ENCODE results near the gene HMGN1.
"Not testable (repeated sequence)": the region's sequence is repeated elsewhere in the genome, so short reads cannot be mapped to it uniquely, and the experiment has no call there.

HMGN1 gene

DNA sequence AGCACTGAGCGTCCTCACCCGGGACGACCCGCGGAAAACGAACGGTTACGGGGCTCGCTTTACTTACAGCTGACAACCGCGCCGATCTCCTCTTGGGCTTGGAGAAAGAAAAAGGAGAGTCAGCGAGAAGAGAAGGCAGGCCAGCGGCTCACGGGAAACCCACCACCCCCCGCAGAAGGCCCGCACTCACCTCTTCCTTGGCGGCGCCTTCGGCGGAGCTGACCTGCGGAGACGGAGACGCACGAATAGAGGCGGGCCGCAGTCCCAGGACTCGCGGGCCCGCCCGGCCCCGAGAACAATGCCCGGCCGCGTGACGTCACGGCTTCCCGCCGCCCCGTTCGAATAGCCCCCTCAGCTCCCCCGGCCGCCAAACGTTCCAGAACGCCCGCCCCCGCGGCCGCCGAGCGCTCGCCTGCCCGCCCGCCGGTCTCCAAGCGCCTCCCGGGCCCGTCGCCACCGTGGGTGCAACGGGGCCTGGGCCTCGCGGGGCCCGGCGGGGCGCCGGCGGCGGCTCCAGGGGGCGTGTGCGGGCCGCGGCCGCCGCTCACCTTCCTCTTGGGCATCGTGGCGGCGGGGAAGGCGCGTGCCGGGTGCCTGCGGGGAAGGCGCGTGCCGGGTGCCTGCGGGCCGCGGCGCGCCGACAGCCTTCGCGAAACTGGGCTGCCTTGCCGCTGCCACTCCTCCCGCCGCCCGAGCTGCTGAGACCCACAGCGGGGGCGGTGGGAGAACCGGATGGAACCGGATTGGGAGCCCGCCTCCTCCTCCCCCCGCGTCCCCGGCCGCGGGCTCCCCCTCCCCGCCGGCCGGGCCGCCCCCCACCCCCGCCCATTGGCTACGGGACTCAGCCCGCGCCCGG is at the start of gene HMGN1:
Gene HMGN1 (minus strand): TSS at position 734 of the 856 bp plus-strand sequence. CDS start 171 bp downstream, at position 563.
- peak; percentile 91 for DNase-seq

DNA sequence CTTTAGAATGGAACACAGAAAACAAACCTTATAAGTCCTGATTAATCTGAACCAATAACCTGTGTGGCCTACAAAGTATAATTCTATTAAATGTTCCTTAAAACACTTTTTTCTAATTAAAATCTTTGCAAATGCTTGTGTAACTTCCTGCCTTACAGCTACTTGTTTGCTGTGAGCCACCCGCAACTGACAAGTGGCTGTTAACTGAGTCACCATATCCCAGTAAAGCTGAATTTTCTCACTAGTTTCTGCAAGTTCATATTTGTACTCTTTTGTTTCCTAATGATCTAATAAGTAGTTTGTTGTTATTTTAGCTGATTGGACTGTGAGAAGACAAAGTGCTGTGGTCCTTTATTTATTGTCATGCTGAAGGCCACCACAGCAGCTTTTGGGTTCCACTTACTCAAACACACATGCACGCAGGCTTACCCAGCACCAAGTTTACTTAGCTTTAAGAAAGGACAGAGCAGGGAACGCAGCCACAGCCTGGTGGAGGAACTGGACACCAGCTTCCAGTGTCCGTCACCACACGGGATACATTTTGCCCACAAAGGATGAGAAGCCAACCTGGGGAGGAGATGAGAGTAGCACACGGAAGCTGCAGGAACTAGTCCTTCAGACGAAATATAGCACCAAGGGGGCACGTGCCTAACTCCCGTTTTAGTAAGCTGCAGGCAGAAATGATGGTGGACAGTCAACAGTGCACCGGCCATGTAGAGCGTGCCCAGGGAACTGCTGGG is 48.9 kb upstream of the HMGN1 start:
- no peak for DNase-seq

DNA sequence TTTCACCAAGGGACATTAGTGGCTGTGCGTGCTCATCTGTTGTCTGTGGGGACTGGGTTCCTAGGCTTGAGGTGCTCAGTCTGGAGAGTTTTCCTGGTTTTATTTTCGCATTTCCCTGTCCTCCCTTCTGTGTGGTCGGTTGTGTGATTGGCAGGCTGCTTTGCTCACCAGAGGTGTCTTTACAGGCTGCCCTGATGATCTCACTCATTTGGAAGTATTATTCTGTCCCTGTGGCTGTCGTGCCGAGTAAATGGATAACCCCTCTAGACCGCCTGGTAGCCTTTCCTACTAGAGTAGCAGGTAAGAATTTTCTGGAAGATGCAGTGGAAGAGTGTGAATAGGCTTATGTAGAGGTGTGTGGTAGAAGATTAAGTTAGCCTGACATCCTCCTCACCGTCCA is 44.1 kb upstream of the HMGN1 start:
- DNase-seq, result no peak

DNA sequence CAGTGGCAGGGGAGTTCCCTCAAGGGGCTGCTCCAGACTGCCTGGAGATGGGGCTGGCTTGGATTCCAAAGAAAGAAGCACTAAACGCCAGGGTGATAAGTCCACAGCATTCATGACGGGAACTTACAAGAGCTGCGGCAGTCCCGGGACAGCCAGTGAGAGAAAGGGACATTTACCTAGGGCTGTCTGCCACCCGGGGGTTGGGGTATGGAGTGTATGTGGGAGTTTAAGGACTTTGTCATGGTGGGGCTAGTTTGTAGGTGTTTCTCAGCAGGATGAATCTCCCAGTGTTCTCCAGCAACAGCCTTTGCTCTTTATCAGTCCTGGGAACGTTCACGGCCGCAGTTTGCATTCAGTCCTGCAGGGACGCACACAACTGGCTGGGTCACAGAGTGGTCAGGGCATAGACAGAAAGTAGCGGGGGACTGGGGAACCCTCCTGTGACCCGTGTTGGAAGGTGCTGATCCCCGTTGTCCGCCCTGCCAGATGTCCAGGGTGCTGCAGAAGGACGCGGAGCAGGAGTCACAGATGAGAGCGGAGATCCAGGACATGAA is 41.4 kb upstream of the HMGN1 start:
- DNase-seq, result no peak

DNA sequence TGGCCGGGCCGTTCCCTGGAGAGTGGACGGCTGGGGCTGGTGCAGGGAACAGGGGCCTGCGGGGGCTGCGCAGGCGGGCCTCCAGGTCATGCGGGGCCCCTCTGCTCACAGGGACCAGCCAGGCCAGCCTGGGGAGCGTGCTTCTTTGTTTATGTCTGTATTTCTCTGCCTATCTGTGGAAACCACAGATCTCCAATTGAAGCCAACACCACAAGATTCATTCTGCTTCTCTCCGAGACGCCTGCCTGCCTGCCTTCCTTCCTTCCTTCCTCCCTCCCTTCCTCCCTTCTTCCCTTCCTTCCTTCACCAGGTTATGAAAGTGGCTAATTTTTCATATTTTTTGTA is 39.9 kb upstream of the HMGN1 start:
- no peak for DNase-seq

GRCh38 chr21:39388038-39388810 is 39.3 kb upstream of the HMGN1 start:
- peak; percentile 48 for DNase-seq

DNA sequence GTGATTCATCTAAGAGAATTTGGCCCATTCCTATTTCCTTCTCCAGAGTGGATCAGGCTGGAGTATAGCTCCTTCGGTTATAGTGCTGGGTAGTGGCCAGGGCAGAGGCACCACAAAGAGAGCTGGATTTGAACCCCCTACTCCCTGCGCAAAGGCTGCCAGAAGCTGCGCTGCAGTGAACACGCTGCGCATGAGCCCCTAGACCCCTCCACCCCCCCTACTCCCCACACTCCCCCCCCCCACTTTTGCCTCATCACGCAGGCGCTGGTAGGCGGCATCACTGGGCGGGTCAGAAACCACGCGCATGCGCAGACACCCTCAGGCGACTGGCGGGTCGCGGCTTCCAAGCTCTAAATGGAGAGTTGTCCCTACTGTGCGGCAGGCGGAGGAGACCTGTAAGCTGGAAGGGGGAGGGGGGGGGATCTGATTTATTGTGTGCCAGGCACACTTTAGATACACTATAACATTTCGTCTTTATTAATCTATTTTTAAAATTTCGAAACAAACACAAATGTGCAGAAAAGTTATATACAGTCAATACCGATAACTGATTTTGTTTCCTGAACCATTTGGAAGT is 38.7 kb upstream of the HMGN1 start:
- DNase-seq, result peak; percentile 57

DNA sequence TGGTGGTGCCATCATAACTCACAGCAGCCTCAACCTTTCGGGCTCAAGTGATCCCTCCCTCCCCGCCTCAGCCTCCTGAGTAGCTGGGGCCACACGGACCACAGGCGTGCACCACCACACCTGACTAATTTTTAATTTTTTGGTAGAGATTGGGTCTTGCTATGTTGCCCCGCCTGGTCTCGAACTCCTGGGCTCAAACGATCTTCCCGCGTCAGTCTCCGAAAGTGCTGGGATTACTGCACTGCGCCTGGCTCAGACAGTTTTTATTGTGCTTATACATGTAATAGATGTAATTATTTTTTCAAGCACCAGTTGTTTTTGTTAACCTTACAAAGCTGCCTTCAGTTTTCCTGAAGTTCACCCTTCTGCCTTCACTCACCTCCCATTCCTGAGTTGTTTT is 38.0 kb upstream of the HMGN1 start:
- no peak for DNase-seq

GRCh38 chr21:39386194-39386593 is 37.3 kb upstream of the HMGN1 start:
- no peak for DNase-seq

GRCh38 chr21:39385299-39386145 is 36.6 kb upstream of the HMGN1 start:
- no peak for DNase-seq

DNA sequence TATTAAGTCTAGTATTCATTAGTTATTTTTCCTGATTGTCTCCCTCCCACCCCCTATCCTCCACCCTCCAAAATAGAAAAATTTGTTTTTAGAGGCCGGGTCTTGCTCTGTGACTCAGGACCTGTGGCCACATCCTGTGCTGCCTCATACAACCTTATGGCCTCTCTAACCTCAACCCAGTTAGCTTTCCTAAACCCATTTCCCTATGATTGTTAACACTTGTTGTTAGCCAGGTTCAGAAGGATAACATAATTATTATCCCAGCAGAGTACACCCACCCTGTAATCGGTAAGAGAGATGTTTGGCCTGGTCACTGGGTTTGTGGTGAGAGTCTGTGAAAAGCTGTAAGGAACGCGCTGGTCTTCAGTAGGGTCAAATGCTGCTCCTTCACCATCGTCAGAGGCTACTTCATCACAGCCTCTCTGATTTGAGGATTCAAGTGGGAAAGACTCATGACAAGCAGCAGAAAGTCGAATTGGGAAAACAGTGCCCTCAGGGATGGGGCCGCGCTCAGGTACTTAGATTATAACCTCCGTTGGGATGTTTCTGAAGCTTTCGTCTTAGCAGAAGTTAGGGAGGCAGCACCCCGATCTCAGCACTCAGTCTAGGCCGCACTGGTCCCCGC is 35.9 kb upstream of the HMGN1 start:
- no peak for DNase-seq

- not testable (repeated sequence) for DNase-seq
Observed at GRCh38 chr21:39382096-39382495, 33.2 kb upstream of the HMGN1 start.

DNA sequence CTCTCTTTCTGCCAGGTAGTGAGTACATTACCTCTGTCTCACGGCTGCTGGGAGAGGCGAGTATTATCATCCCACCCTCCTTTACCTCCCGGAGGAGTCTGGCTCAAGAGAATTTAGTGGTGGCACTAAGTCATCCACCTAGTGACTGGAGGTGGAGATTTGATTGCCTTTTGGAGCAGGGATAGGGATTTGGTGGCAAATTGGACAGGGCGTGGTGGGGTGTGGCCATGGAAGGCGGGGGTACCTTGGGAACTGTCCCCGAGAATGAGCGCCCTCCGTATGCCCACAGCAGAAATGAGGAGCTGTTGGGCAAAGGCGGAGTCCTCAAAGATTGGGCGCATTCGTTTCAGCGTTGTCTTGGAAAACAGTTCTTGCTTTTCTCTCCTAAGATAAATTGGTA is 32.1 kb upstream of the HMGN1 start:
- DNase-seq, result peak; percentile 2

DNA sequence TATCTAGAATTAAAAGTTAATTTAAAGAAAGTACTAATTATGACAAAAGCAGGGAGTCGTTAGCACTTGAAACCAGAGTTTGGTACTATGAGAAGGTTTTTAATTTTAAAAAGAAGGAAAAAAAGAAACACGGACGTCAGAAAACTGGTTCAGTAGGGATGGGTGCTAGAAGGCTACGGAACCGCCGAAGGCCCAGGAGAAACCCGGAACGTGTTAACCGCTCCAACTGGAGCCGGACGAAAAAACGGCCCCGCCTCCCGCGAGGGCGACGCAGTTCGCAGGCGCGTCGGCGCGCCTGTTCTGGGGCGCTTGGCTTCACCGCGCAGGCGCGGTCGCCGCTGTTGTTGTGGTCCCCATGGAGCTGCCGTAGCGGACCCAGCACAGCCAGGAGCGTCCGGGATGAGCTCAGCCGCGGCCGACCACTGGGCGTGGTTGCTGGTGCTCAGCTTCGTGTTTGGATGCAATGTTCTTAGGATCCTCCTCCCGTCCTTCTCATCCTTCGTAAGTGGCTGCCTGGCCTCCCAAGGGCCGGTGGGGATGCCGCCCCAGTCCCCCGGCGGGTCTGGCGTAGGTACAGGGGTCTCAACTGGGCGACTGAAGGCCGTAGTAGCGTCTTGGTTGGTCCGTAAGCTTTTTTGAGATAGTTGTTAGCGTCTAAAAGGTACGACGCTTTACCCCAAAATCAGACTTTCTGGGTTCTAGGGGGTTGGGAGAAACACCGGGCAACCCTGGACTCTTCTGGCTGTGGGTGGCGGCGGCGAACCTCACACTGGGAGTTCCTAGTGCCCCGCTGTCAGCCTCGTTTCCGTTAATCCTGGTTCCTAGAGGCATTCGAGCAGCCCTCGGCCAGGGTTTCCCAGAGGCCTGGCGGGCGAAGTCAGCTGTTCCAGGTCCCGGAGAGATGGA is 31.4 kb upstream of the HMGN1 start:
- peak; percentile 75 for DNase-seq

DNA sequence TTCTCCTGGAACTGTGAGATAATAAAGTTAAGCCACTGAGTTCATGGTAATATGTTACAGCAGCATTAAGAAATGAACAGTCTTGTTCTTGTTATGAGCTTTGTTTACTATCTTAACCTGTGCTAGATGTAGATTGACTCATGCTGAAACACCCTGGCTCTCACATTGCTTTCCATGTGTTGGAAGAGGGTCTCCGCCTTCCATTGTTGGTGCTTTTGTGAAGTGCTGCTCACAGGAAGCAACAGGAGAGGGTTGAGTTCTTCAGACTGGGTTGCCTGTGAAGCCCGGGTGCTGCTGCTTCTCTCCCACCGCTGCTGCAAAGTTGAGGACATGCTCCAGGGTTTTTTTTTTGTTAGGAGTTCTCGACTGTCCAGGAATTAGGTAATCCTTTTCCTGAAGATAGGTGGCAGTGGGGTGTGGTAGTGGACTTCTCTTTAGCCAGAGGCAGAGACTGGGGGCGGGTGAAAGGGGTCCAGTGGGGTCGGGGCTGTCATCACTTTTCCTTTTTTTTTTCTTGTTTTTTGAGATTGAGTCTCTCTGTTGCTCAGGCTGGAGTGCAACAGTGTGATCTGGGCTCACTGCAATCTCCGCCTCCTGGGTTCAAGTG is 28.7 kb upstream of the HMGN1 start:
- no peak for DNase-seq

DNA sequence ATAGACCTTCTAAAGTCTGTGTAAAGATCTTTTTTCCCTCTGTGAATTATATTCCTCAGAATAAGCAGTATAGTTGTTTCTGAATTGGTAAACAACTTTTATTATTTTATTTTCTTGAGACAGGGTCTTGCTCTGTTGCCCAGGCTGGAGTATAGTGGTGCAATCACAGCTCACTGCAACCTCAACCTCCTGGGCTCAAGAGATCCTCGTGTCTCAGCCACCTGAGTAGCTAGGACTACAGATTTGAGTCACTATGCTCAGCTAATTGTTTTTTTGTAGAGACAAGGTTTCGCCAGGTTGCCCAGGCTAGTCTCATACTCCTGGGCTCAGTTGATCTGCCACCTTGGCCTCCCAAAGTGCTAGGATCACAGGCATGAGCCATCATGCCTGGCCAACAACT is 26.6 kb upstream of the HMGN1 start:
- no peak for DNase-seq

- no peak for DNase-seq
Observed at GRCh38 chr21:39374046-39374445, 25.2 kb upstream of the HMGN1 start.

- DNase-seq, result peak; percentile 3
Observed at GRCh38 chr21:39373634-39374033, 24.7 kb upstream of the HMGN1 start.

DNA sequence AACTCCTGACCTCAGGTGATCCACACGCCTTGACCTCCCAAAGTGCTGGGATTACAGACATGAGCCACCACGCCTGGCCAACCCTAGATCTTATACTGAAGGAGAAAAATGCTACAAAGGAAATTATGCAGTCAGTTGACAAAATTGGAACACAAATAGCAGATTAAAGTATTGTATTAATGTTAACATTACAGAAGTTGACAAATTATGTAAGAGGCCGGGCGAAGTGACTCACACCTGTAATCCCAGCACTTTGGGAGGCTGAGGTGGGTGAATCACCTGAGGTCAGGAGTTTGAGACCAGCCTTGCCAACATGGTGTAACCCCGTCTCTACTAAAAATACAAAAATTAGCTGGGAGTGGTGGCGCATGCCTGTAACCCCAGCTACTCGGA is 21.0 kb upstream of the HMGN1 start:
- DNase-seq, result not testable (repeated sequence)

DNA sequence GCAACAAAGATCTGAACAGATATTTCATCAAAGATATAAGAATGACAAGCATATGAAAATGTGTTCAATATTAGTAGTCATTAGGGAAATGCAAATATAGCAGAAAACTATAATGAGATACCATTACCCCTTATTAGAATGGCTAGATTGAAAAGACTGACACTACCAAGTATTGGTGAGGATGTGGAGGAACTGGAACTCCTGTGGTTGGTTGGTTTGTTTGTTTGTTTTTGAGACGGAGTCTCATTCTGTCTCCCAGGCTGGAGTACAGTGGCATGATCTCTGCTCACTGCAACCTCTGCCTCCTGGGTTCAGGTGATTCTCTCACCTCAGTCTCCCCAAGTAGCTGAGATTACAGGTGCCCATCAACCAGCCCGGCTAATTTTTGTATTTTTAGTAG is 18.9 kb upstream of the HMGN1 start:
- DNase-seq, result no peak
